SHP77 treated with DMSO at 0.1 percent for 48 hours (cell line): ENCODE results near the gene ADAMTS15.
A peak's percentile ranks its signal among the peaks of the same experiment; 100 is the strongest.

Source experiments
- DNase-seq: peaks from one replicate; lab custom pipeline; 2025; lab: John Stamatoyannopoulos, UW

Gene ADAMTS15

GRCh38 chr11:130478881-130479280, 30.4 kb downstream of the ADAMTS15 start:
- no peak for DNase-seq

GRCh38 chr11:130480186-130480585, 31.7 kb downstream of the ADAMTS15 start:
- no peak for DNase-seq

- no peak for DNase-seq
These were observed 32.3 kb downstream of the ADAMTS15 start for GRCh38 chr11:130480711-130481140.

- no peak for DNase-seq
These were observed 34.7 kb downstream of the ADAMTS15 start for GRCh38 chr11:130483124-130483523.

GRCh38 chr11:130485983-130486382, 37.5 kb downstream of the ADAMTS15 start:
- no peak for DNase-seq

- DNase-seq, result no peak
These were observed 38.0 kb downstream of the ADAMTS15 start for GRCh38 chr11:130486391-130486836.

GRCh38 chr11:130486987-130487923, 38.8 kb downstream of the ADAMTS15 start:
- DNase-seq, result no peak

GRCh38 chr11:130487924-130488815, 39.7 kb downstream of the ADAMTS15 start:
- DNase-seq, result no peak

- DNase-seq, result no peak
These were observed 40.6 kb downstream of the ADAMTS15 start for GRCh38 chr11:130488848-130489584.

GRCh38 chr11:130489716-130490115, 41.3 kb downstream of the ADAMTS15 start:
- no peak for DNase-seq

GRCh38 chr11:130490682-130491449, 42.4 kb downstream of the ADAMTS15 start:
- no peak for DNase-seq

GRCh38 chr11:130498181-130498580, 49.7 kb downstream of the ADAMTS15 start:
- no peak for DNase-seq

- DNase-seq, result no peak
These were observed 51.4 kb downstream of the ADAMTS15 start for GRCh38 chr11:130499828-130500227.

- DNase-seq, result no peak
These were observed 55.9 kb downstream of the ADAMTS15 start for GRCh38 chr11:130504317-130504716.

- no peak for DNase-seq
These were observed 60.5 kb downstream of the ADAMTS15 start for GRCh38 chr11:130508913-130509312.

- no peak for DNase-seq
These were observed 61.5 kb downstream of the ADAMTS15 start for GRCh38 chr11:130509942-130510341.

GRCh38 chr11:130510407-130511006, 62.1 kb downstream of the ADAMTS15 start:
- no peak for DNase-seq

- no peak for DNase-seq
These were observed 63.3 kb downstream of the ADAMTS15 start for GRCh38 chr11:130511765-130512164.

- DNase-seq, result peak; percentile 38
These were observed 64.2 kb downstream of the ADAMTS15 start for GRCh38 chr11:130512662-130513061.

- DNase-seq, result peak; percentile 87
These were observed 64.7 kb downstream of the ADAMTS15 start for GRCh38 chr11:130513132-130513531.

- no peak for DNase-seq
These were observed 65.9 kb downstream of the ADAMTS15 start for GRCh38 chr11:130514316-130514715.
